Activated naive CD8-positive, alpha-beta T cell treated with anti-CD3 and anti-CD28 coated beads for 36 hours (primary cell): Measurements from ENCODE around the gene TMEM131. TPM values are rescaled to one million over a fixed set of nuclear protein-coding genes. Genes with fewer than 3 reads are reported as not detected.

ENCODE experiments used
- DNase-seq: peaks from one replicate; pipeline ENCODE4 v3.0.0; 2021
- H3K27ac Mint-ChIP-seq: one replicate; pipeline ENCODE4 v1.8.0; 2022; ENCODE audit warnings: mild to moderate bottlenecking, moderate library complexity, mixed read lengths
- H3K27me3 Mint-ChIP-seq: one replicate; pipeline ENCODE4 v1.8.0; 2022; ENCODE audit warnings: mild to moderate bottlenecking, mixed read lengths
- H3K36me3 Mint-ChIP-seq: one replicate; pipeline ENCODE4 v1.8.0; 2021; ENCODE audit warnings: mild to moderate bottlenecking, mixed read lengths
- H3K4me1 Mint-ChIP-seq: one replicate; pipeline ENCODE4 v1.8.0; 2021; ENCODE audit warnings: mixed read lengths
- H3K4me3 Mint-ChIP-seq: one replicate; pipeline ENCODE4 v1.8.0; 2022; ENCODE audit warnings: mild to moderate bottlenecking, moderate library complexity, mixed read lengths
- H3K9me3 Mint-ChIP-seq: one replicate; pipeline ENCODE4 v1.8.0; 2022; ENCODE audit warnings: mixed read lengths
- total RNA-seq, 2 experiments: library from RNA; stranded (reverse); gene quantifications; one replicate each; pipeline ENCODE4 v1.2.3, GENCODE V29; 2021

Gene TMEM131
- total RNA-seq, 2 experiments from 2014 or later = 25.2 to 27.9 TPM

- H3K9me3 Mint-ChIP-seq = no peaks in the 10 kb centered on the region
- H3K4me1 Mint-ChIP-seq = no peaks in the 10 kb centered on the region
- no peak for DNase-seq
- H3K4me3 Mint-ChIP-seq = no peak overlapping the region
- H3K36me3 Mint-ChIP-seq = peaks cover 10% of the 10 kb centered on the region
- H3K27me3 Mint-ChIP-seq = no peaks in the 10 kb centered on the region
- H3K27ac Mint-ChIP-seq = no peak overlapping the region
Measured at GRCh38 chr2:97788986-97789644, 206.6 kb downstream of the TMEM131 start.

GRCh38 chr2:97785818-97786217 lies 209.9 kb downstream of the TMEM131 start:
- Mint-ChIP-seq H3K27ac (no peak overlapping the region), H3K27me3 (no peaks in the 10 kb centered on the region), H3K4me3 (no peak overlapping the region), H3K4me1 (no peaks in the 10 kb centered on the region), H3K36me3 (peaks cover 5% of the 10 kb centered on the region), H3K9me3 (no peaks in the 10 kb centered on the region)
- DNase-seq = no peak

GRCh38 chr2:97784953-97785352 lies 210.8 kb downstream of the TMEM131 start:
- no peaks in the 10 kb centered on the region for H3K4me1 Mint-ChIP-seq
- H3K9me3 Mint-ChIP-seq = no peaks in the 10 kb centered on the region
- H3K4me3 Mint-ChIP-seq = no peak overlapping the region
- H3K27ac Mint-ChIP-seq = no peak overlapping the region
- H3K27me3 Mint-ChIP-seq = no peaks in the 10 kb centered on the region
- peaks cover 5% of the 10 kb centered on the region for H3K36me3 Mint-ChIP-seq
- no peak for DNase-seq

- no peak overlapping the region for H3K4me3 Mint-ChIP-seq
- no peaks in the 10 kb centered on the region for H3K4me1 Mint-ChIP-seq
- no peak overlapping the region for H3K27ac Mint-ChIP-seq
- H3K27me3 Mint-ChIP-seq = no peaks in the 10 kb centered on the region
- H3K9me3 Mint-ChIP-seq = no peaks in the 10 kb centered on the region
- DNase-seq = no peak
- H3K36me3 Mint-ChIP-seq = peaks cover 5% of the 10 kb centered on the region
Measured at GRCh38 chr2:97781981-97782380, 213.8 kb downstream of the TMEM131 start.

GRCh38 chr2:97779141-97779540 lies 216.6 kb downstream of the TMEM131 start:
- Mint-ChIP-seq H3K9me3 (no peaks in the 10 kb centered on the region), H3K27ac (no peak overlapping the region), H3K4me1 (peaks cover 2% of the 10 kb centered on the region), H3K27me3 (no peaks in the 10 kb centered on the region), H3K4me3 (no peak overlapping the region), H3K36me3 (peaks cover 8% of the 10 kb centered on the region)
- DNase-seq = no peak

GRCh38 chr2:97775074-97775473 lies 220.7 kb downstream of the TMEM131 start:
- Mint-ChIP-seq H3K4me1 (peaks cover 2% of the 10 kb centered on the region), H3K4me3 (no peak overlapping the region), H3K27ac (no peak overlapping the region), H3K27me3 (no peaks in the 10 kb centered on the region), H3K36me3 (peaks cover 7% of the 10 kb centered on the region), H3K9me3 (no peaks in the 10 kb centered on the region)
- DNase-seq = no peak

- H3K27ac Mint-ChIP-seq = no peak overlapping the region
- H3K4me1 Mint-ChIP-seq = peaks cover 2% of the 10 kb centered on the region
- no peaks in the 10 kb centered on the region for H3K27me3 Mint-ChIP-seq
- H3K36me3 Mint-ChIP-seq = peaks cover 7% of the 10 kb centered on the region
- no peaks in the 10 kb centered on the region for H3K9me3 Mint-ChIP-seq
- no peak for DNase-seq
- H3K4me3 Mint-ChIP-seq = no peak overlapping the region
Measured at GRCh38 chr2:97774425-97774824, 221.3 kb downstream of the TMEM131 start.

GRCh38 chr2:97770445-97770844 lies 225.3 kb downstream of the TMEM131 start:
- Mint-ChIP-seq H3K4me1 (peaks cover 21% of the 10 kb centered on the region), H3K36me3 (peaks cover 6% of the 10 kb centered on the region), H3K27ac (no peak overlapping the region), H3K27me3 (no peaks in the 10 kb centered on the region), H3K4me3 (no peak overlapping the region), H3K9me3 (no peaks in the 10 kb centered on the region)
- no peak for DNase-seq

- no peak for DNase-seq
- no peaks in the 10 kb centered on the region for H3K9me3 Mint-ChIP-seq
- no peak overlapping the region for H3K4me3 Mint-ChIP-seq
Measured at GRCh38 chr2:97769711-97770110, 226.0 kb downstream of the TMEM131 start.

GRCh38 chr2:97769308-97769707 lies 226.4 kb downstream of the TMEM131 start:
- Mint-ChIP-seq H3K4me3 (no peak overlapping the region), H3K36me3 (peaks cover 5% of the 10 kb centered on the region), H3K27me3 (no peaks in the 10 kb centered on the region), H3K9me3 (no peaks in the 10 kb centered on the region), H3K27ac (no peak overlapping the region), H3K4me1 (peaks cover 19% of the 10 kb centered on the region)
- DNase-seq = no peak

More at GRCh38 chr2:97769711-97770110, 226.0 kb downstream of the TMEM131 start:
- Mint-ChIP-seq H3K27me3 (no peaks in the 10 kb centered on the region), H3K36me3 (peaks cover 8% of the 10 kb centered on the region), H3K4me1 (peaks cover 21% of the 10 kb centered on the region), H3K27ac (no peak overlapping the region)

GRCh38 chr2:97766567-97766966 lies 229.2 kb downstream of the TMEM131 start:
- Mint-ChIP-seq H3K27ac (no peak overlapping the region), H3K4me3 (no peak overlapping the region)
- DNase-seq = no peak

GRCh38 chr2:97765933-97766332 lies 229.8 kb downstream of the TMEM131 start:
- DNase-seq = no peak
- Mint-ChIP-seq H3K27me3 (no peaks in the 10 kb centered on the region), H3K4me1 (peaks cover 31% of the 10 kb centered on the region), H3K36me3 (peaks cover 20% of the 10 kb centered on the region), H3K4me3 (no peak overlapping the region), H3K27ac (no peak overlapping the region), H3K9me3 (no peaks in the 10 kb centered on the region)

More at GRCh38 chr2:97766567-97766966, 229.2 kb downstream of the TMEM131 start:
- Mint-ChIP-seq H3K9me3 (no peaks in the 10 kb centered on the region), H3K36me3 (peaks cover 21% of the 10 kb centered on the region), H3K4me1 (peaks cover 30% of the 10 kb centered on the region), H3K27me3 (no peaks in the 10 kb centered on the region)

GRCh38 chr2:97764559-97765263 lies 231.0 kb downstream of the TMEM131 start:
- H3K36me3 Mint-ChIP-seq = peaks cover 23% of the 10 kb centered on the region
- H3K4me3 Mint-ChIP-seq = no peak overlapping the region
- no peak for DNase-seq
- H3K27me3 Mint-ChIP-seq = no peaks in the 10 kb centered on the region
- peaks cover 36% of the 10 kb centered on the region for H3K4me1 Mint-ChIP-seq
- no peaks in the 10 kb centered on the region for H3K9me3 Mint-ChIP-seq
- H3K27ac Mint-ChIP-seq = no peak overlapping the region

GRCh38 chr2:97763176-97763845 lies 232.4 kb downstream of the TMEM131 start:
- peaks cover 34% of the 10 kb centered on the region for H3K4me1 Mint-ChIP-seq
- no peaks in the 10 kb centered on the region for H3K9me3 Mint-ChIP-seq
- no peak overlapping the region for H3K4me3 Mint-ChIP-seq
- no peak overlapping the region for H3K27ac Mint-ChIP-seq
- no peak for DNase-seq
- no peaks in the 10 kb centered on the region for H3K27me3 Mint-ChIP-seq
- H3K36me3 Mint-ChIP-seq = peaks cover 23% of the 10 kb centered on the region

GRCh38 chr2:97761192-97761591 lies 234.6 kb downstream of the TMEM131 start:
- Mint-ChIP-seq H3K27me3 (no peaks in the 10 kb centered on the region), H3K9me3 (no peaks in the 10 kb centered on the region), H3K4me3 (peak overlapping the region; percentile 55), H3K27ac (peak overlapping the region; percentile 78), H3K36me3 (peaks cover 27% of the 10 kb centered on the region), H3K4me1 (peaks cover 20% of the 10 kb centered on the region)
- peak; percentile 57 for DNase-seq
